GM23248 (cell line): ENCODE results near the gene ACACA. TPM values are rescaled to one million over a fixed set of nuclear protein-coding genes. Genes with fewer than 3 reads are reported as not detected.

Experiments
- DNase-seq: peaks from one replicate; pipeline ENCODE4 v3.0.0-alpha.2; 2015
- H2AFZ ChIP-seq: fragments of 200-600 bp; sonication (generic); 2 replicates; pipeline ENCODE4 v1.6.1; 2016; ENCODE audit warnings: antibody characterized with exemption
- H3F3A ChIP-seq: fragments of 200-600 bp; sonication (generic); 2 replicates; pipeline ENCODE4 v1.6.1; 2016; ENCODE audit warnings: mild to moderate bottlenecking, antibody characterized with exemption, mixed run types; ENCODE audit not compliant: insufficient read depth
- H3K27ac ChIP-seq: fragments of 200-600 bp; sonication (generic); 2 replicates; pipeline ENCODE4 v1.5.1; 2016; ENCODE audit warnings: mild to moderate bottlenecking
- H3K27me3 ChIP-seq: fragments of 200-600 bp; sonication (generic); replicated peaks from 2 replicates; pipeline ENCODE4 v1.6.1; 2016; ENCODE audit warnings: mild to moderate bottlenecking; ENCODE audit not compliant: insufficient read depth
- H3K36me3 ChIP-seq: fragments of 200-600 bp; sonication (generic); 2 replicates; pipeline ENCODE4 v1.6.1; 2016; ENCODE audit warnings: low read depth, mild to moderate bottlenecking
- H3K4me1 ChIP-seq: fragments of 200-600 bp; sonication (generic); 2 replicates; pipeline ENCODE4 v1.6.1; 2016; ENCODE audit warnings: mild to moderate bottlenecking; ENCODE audit not compliant: insufficient read depth
- H3K4me2 ChIP-seq: fragments of 200-600 bp; sonication (generic); one replicate; pipeline ENCODE4 v1.6.1; 2016; ENCODE audit warnings: mild to moderate bottlenecking; ENCODE audit not compliant: unreplicated experiment
- H3K4me3 ChIP-seq: fragments of 200-600 bp; sonication (generic); 2 replicates; pipeline ENCODE4 v1.5.1; 2016; ENCODE audit warnings: mild to moderate bottlenecking
- H3K79me2 ChIP-seq: fragments of 200-600 bp; sonication (generic); 2 replicates; pipeline ENCODE4 v1.6.1; 2016; ENCODE audit warnings: mild to moderate bottlenecking; ENCODE audit not compliant: insufficient read depth
- H3K9ac ChIP-seq: fragments of 200-600 bp; sonication (generic); 2 replicates; pipeline ENCODE4 v1.6.1; 2016; ENCODE audit warnings: mild to moderate bottlenecking
- H3K9me2 ChIP-seq: fragments of 200-600 bp; sonication (generic); 2 replicates; pipeline ENCODE4 v1.6.1; 2016; ENCODE audit warnings: mixed run types, mild to moderate bottlenecking, moderate library complexity; ENCODE audit not compliant: insufficient read depth
- H3K9me3 ChIP-seq: fragments of 200-600 bp; sonication (generic); one replicate; pipeline ENCODE4 v1.6.1; 2017; ENCODE audit warnings: low read depth
- H4K20me1 ChIP-seq: fragments of 200-600 bp; sonication (generic); 2 replicates; pipeline ENCODE4 v1.6.0; 2016; ENCODE audit not compliant: insufficient read depth
- EZH2 ChIP-seq: fragments of 200-600 bp; sonication (generic); IDR thresholded peaks from 2 replicates; pipeline ENCODE4 v1.6.1; 2018; ENCODE audit warnings: antibody characterized with exemption, mild to moderate bottlenecking; ENCODE audit not compliant: insufficient read depth, poor library complexity, severe bottlenecking
- EZH2phosphoT487 ChIP-seq: fragments of 200-600 bp; sonication (generic); IDR thresholded peaks from 2 replicates; pipeline ENCODE4 v1.6.1; 2018; ENCODE audit warnings: antibody characterized with exemption, moderate library complexity, mild to moderate bottlenecking, low read depth; ENCODE audit not compliant: insufficient read depth
- WGBS, 2 experiments: methylation state at CpG; one replicate each; pipeline ENCODE4 v1.1.6; 2015 to 2017; ENCODE audit warnings: low lambda C conversion rate in 2 of 2, low coverage in 1 of 2; ENCODE audit errors: missing lambda C conversion rate in 2 of 2; 5-methylcytosine and 5-hydroxymethylcytosine counted together
- in situ Hi-C: fragments of 300-500 bp; cut with MboI; formaldehyde crosslinking; loops from 2 replicates; pipeline ENCODE4 v1.15.0; 2020
- polyA plus RNA-seq: library from polyadenylated mRNA; unstranded; fragments of >200 nt; fragmentation: Nextera tagmentation; extraction: Ambion mirVana; gene quantifications from 2 replicates; pipeline ENCODE4 v1.2.1, GENCODE V29; 2016
- total RNA-seq: library from RNA; depleted of rRNA; stranded (reverse); fragments of >200 nt; shearing (Covaris generic); gene quantifications from 2 replicates; pipeline ENCODE4 v1.2.3, GENCODE V29; 2014

ACACA gene
- total and polyA plus RNA-seq, 2 experiments from 2014 or later: 10.2 to 21.9 TPM

DNA sequence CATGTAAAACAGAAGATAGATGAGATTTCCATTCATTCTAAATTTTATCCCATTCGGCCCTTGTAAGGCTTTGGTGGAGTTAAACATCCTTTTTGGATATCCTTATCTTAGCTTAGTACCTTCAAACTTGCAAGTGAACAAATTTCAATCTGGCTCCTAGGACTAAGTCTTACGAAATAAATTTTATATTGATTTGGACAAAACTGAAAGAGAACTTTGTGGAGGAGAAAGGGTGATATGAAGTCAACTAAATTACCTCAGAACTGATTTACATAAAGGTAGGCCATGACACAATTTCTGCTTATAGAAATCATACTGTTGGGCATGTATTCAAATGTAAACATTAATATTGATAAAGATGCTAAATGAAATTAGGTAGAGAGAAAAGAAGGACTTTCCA lies 206.1 kb downstream of the ACACA start:
- H2AFZ ChIP-seq: no peak overlapping the region
- H3K27me3 ChIP-seq: no peaks in the 10 kb centered on the region
- no peaks in the 10 kb centered on the region for H3F3A ChIP-seq
- H3K27ac ChIP-seq: no peak overlapping the region
- H3K36me3 ChIP-seq: peaks cover 16% of the 10 kb centered on the region
- 93 to 98% methylated on average over 2 of the region's 2 CpGs for WGBS, 2 experiments
- no peaks in the 10 kb centered on the region for H3K9me3 ChIP-seq
- no peaks in the 10 kb centered on the region for H3K9me2 ChIP-seq
- no peaks in the 10 kb centered on the region for H3K4me1 ChIP-seq
- no peaks in the 10 kb centered on the region for H4K20me1 ChIP-seq
- no peak overlapping the region for H3K4me2 ChIP-seq
- TF ChIP-seq EZH2phosphoT487: no peak
- TF ChIP-seq EZH2: no peak
- no peak for DNase-seq
- in situ Hi-C loops: no loop called here
- no peak overlapping the region for H3K9ac ChIP-seq
- no peak overlapping the region for H3K4me3 ChIP-seq
- H3K79me2 ChIP-seq: no peaks in the 10 kb centered on the region

DNA sequence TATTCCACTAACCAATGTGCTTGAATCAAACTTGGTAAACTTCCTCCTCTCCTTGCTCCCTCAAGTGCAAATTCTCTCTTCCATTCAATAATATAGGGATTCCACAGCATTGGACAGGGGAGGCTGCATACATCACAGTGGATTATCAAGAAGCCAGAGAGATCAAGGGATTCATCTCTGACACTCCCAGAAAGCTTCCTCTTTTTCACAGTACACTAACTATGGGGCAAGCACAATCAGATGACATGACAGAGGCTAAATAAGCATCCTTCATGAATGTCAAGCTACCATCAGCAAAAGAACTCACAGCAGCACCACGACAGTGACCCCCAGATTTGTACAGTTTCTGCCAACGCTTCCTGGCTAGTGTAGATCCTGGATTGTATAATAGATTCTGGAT lies 209.3 kb downstream of the ACACA start:
- H3K27ac ChIP-seq: no peak overlapping the region
- H3F3A ChIP-seq: no peaks in the 10 kb centered on the region
- H3K4me1 ChIP-seq: no peaks in the 10 kb centered on the region
- H4K20me1 ChIP-seq: no peaks in the 10 kb centered on the region
- no peak overlapping the region for H3K4me3 ChIP-seq
- no peaks in the 10 kb centered on the region for H3K79me2 ChIP-seq
- no peak overlapping the region for H3K4me2 ChIP-seq
- no peaks in the 10 kb centered on the region for H3K9me2 ChIP-seq
- no peaks in the 10 kb centered on the region for H3K9me3 ChIP-seq
- no peak overlapping the region for H2AFZ ChIP-seq
- TF ChIP-seq EZH2phosphoT487 (no peak), EZH2 (no peak)
- in situ Hi-C loops: no loop called here
- H3K9ac ChIP-seq: no peak overlapping the region
- DNase-seq: no peak
- 97 to 98% methylated on average over 2 of the region's 2 CpGs for WGBS, 2 experiments
- no peaks in the 10 kb centered on the region for H3K27me3 ChIP-seq
- H3K36me3 ChIP-seq: peaks cover 14% of the 10 kb centered on the region

DNA sequence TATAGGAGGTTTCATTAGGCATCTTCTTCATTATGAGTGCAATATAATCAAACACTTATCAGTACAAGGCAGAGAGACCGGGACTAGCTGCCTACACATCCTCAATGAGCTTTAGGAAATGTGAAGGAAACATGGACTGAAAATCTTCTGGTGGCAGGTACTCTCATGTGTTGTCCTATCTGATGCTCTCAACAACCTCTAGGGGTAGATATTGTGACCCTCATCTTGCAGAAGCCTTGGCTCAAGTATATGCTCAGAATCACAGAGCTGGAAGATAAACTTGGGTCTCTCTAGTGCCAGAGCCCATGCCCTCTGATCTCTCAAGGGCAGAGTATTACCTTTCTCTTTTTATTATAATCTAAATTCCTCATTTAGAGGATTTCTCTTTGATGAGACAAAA lies 212.4 kb downstream of the ACACA start:
- no peak overlapping the region for H3K27ac ChIP-seq
- no peak overlapping the region for H3K9ac ChIP-seq
- no peaks in the 10 kb centered on the region for H3K79me2 ChIP-seq
- no peak overlapping the region for H2AFZ ChIP-seq
- H3K9me3 ChIP-seq: no peaks in the 10 kb centered on the region
- H4K20me1 ChIP-seq: no peaks in the 10 kb centered on the region
- TF ChIP-seq EZH2 (no peak), EZH2phosphoT487 (no peak)
- peaks cover 18% of the 10 kb centered on the region; the same call in 1 of the 2 replicates for H3K36me3 ChIP-seq
- no peak overlapping the region for H3K4me3 ChIP-seq
- no peak overlapping the region for H3K4me2 ChIP-seq
- H3F3A ChIP-seq: no peaks in the 10 kb centered on the region
- H3K9me2 ChIP-seq: no peaks in the 10 kb centered on the region
- H3K27me3 ChIP-seq: no peaks in the 10 kb centered on the region
- H3K4me1 ChIP-seq: no peaks in the 10 kb centered on the region
- no peak for DNase-seq
- WGBS, 2 experiments: 89 to 100% methylated on average over 1 of the region's 1 CpG
- in situ Hi-C loops: no loop called here

DNA sequence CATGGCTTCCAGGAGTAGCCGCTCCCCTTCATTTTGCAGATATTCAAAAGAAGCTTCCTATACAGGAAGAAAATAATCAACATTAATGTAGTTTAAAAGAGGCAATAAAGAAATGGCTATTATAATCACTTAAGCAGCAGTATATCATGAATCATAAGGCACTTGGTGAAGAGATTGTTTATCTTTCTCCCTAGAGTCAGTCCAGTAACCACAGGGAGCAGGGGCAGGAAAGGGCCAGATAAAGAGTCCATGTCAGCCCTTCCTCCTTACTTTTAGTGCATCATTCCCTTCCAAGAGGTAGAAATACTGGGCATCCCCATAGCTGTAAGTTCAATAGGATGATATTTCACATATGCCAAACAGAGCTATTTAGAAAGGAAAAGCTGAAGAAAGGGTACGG lies 215.4 kb downstream of the ACACA start:
- no peaks in the 10 kb centered on the region for H3K9me2 ChIP-seq
- no peak overlapping the region for H2AFZ ChIP-seq
- H3K79me2 ChIP-seq: no peaks in the 10 kb centered on the region
- no peak for TF ChIP-seq EZH2
- no peaks in the 10 kb centered on the region for H3K27me3 ChIP-seq
- H4K20me1 ChIP-seq: no peaks in the 10 kb centered on the region
- H3F3A ChIP-seq: no peaks in the 10 kb centered on the region
- no peak overlapping the region for H3K9ac ChIP-seq
- no peak overlapping the region for H3K27ac ChIP-seq
- H3K4me3 ChIP-seq: no peak overlapping the region
- no peak for DNase-seq
- no peak overlapping the region for H3K4me2 ChIP-seq
- no peaks in the 10 kb centered on the region for H3K4me1 ChIP-seq
- no peaks in the 10 kb centered on the region for H3K9me3 ChIP-seq
- 95 to 97% methylated on average over 2 of the region's 2 CpGs for WGBS, 2 experiments
- in situ Hi-C loops: no loop called here
- peaks cover 20% of the 10 kb centered on the region; the same call in 1 of the 2 replicates for H3K36me3 ChIP-seq

DNA sequence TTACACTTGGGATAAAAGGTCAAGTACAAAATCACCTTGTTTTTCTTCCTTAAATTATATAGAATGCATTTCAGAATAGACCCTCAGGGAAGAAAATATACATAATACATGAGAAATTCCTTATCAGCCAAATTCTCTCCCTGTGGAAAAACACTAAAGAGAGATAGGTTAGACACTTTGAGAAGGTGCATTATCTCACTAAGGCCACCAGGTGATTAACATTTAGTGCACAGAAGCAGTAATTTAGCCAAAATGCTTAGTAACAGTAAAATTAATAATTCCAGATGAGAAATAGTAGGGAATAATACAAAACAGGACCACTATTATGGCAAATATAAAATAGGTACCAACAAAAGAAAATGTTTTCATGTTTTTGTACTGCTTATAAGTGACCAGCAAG lies 216.1 kb downstream of the ACACA start:
- no peak overlapping the region for H3K27ac ChIP-seq
- no peak overlapping the region for H2AFZ ChIP-seq
- H3K4me2 ChIP-seq: no peak overlapping the region
- H3K4me3 ChIP-seq: no peak overlapping the region
- H4K20me1 ChIP-seq: no peaks in the 10 kb centered on the region
- no peaks in the 10 kb centered on the region for H3K27me3 ChIP-seq
- H3K36me3 ChIP-seq: peaks cover 20% of the 10 kb centered on the region; the same call in 1 of the 2 replicates
- H3K4me1 ChIP-seq: no peaks in the 10 kb centered on the region
- in situ Hi-C loops: no loop called here
- no peak for TF ChIP-seq EZH2phosphoT487
- DNase-seq: no peak
- H3K9me2 ChIP-seq: no peaks in the 10 kb centered on the region
- H3K9ac ChIP-seq: no peak overlapping the region
- H3K79me2 ChIP-seq: no peaks in the 10 kb centered on the region
- H3K9me3 ChIP-seq: no peaks in the 10 kb centered on the region
- H3F3A ChIP-seq: no peaks in the 10 kb centered on the region
